A673 (cell line): ENCODE data around the gene CARTPT. TPM values are rescaled to one million over a fixed set of nuclear protein-coding genes. Genes with fewer than 3 reads are reported as not detected.

ENCODE experiments used
- BruUV-seq: library from RNA; stranded (reverse); fragments of 400-500 nt; replicated peaks from 2 replicates; lab custom pipeline; 2021; lab: Mats Ljungman, UMichigan
- CTCF ChIA-PET: fragments of 300-600 bp; sonication (Branson Sonifier 250); formaldehyde crosslinking; loops from one replicate; lab custom pipeline; 2022; ENCODE audit warnings: antibody characterized with exemption; lab: Charles Lee
- POLR2A ChIA-PET: fragments of 300-600 bp; sonication (Branson Sonifier 250); formaldehyde crosslinking; loops from one replicate; lab custom pipeline; 2022; ENCODE audit warnings: antibody characterized with exemption; ENCODE audit not compliant: low non-redundant PET; lab: Charles Lee
- DNase-seq: peaks from one replicate; pipeline ENCODE4 v3.0.0-alpha.2; 2015; ENCODE audit warnings: low spot score
- H3K27ac ChIP-seq: fragments of 200-600 bp; sonication (generic); 2 replicates; pipeline ENCODE4 v1.5.1; 2016; ENCODE audit warnings: mixed run types, low read depth, mild to moderate bottlenecking, mixed read lengths, antibody characterized with exemption, low read length; ENCODE audit not compliant: poor library complexity, severe bottlenecking
- H3K27me3 ChIP-seq: fragments of 200-600 bp; sonication (generic); replicated peaks from 2 replicates; pipeline ENCODE4 v1.6.1; 2017; ENCODE audit warnings: mixed run types, low read depth, mild to moderate bottlenecking, mixed read lengths, antibody characterized with exemption, low read length; ENCODE audit not compliant: insufficient read depth, poor library complexity
- H3K36me3 ChIP-seq: fragments of 200-600 bp; sonication (generic); 2 replicates; pipeline ENCODE4 v1.6.1; 2016; ENCODE audit warnings: mixed run types, mild to moderate bottlenecking, mixed read lengths, antibody characterized with exemption, low read length; ENCODE audit not compliant: insufficient read depth, poor library complexity, severe bottlenecking
- H3K4me1 ChIP-seq: fragments of 200-600 bp; sonication (generic); 2 replicates; pipeline ENCODE4 v1.6.1; 2017; ENCODE audit warnings: mixed run types, mild to moderate bottlenecking, mixed read lengths, antibody characterized with exemption, low read length; ENCODE audit not compliant: insufficient read depth, poor library complexity, severe bottlenecking
- H3K4me3 ChIP-seq: fragments of 200-600 bp; sonication (generic); 2 replicates; pipeline ENCODE4 v1.5.1; 2016; ENCODE audit warnings: low read depth, mixed run types, mild to moderate bottlenecking, mixed read lengths, low read length; ENCODE audit not compliant: poor library complexity, severe bottlenecking
- H3K9me3 ChIP-seq: fragments of 200-600 bp; sonication (generic); 2 replicates; pipeline ENCODE4 v1.6.1; 2016; ENCODE audit warnings: mixed run types, low read depth, mild to moderate bottlenecking, mixed read lengths, antibody characterized with exemption, low read length; ENCODE audit not compliant: poor library complexity, severe bottlenecking
- CTCF ChIP-seq: fragments of 300-800, 200-600 bp; sonication (generic); conservative IDR thresholded peaks from 2 replicates; pipeline ENCODE4 v1.5.1; 2017; ENCODE audit warnings: low read depth, mild to moderate bottlenecking, antibody characterized with exemption, low read length, moderate library complexity, mixed read lengths
- EZH2 ChIP-seq: fragments of 200-600 bp; sonication (generic); IDR thresholded peaks from 2 replicates; pipeline ENCODE4 v1.6.1; 2017; ENCODE audit warnings: borderline replicate concordance, low read depth, mild to moderate bottlenecking, mixed read lengths, antibody characterized with exemption, low read length; ENCODE audit not compliant: poor library complexity, severe bottlenecking
- intact Hi-C: fragments of 100-400 bp; cut with micrococcal nuclease; formaldehyde crosslinking; loops from one replicate; pipeline ENCODE4 v1.10.0; 2022; ENCODE audit not compliant: unreplicated experiment
- total RNA-seq: library from RNA; stranded (reverse); gene quantifications from 2 replicates; pipeline ENCODE4 v1.2.3, GENCODE V29; 2021

CARTPT gene
- total RNA-seq, 1 experiment from 2014 or later: not detected

- no TSS peak for BruUV-seq
- intact Hi-C loops: no loop called here
Observed at GRCh38 chr5:71738662-71739361, 19.7 kb downstream of the CARTPT start.

GRCh38 chr5:71740015-71740753 is 21.1 kb downstream of the CARTPT start:
- ChIA-PET CTCF (no interaction called here), POLR2A (no interaction called here)
- no TSS peak for BruUV-seq
- TF ChIP-seq EZH2: no peak
- no peak for TF ChIP-seq CTCF
- no peaks in the 10 kb centered on the region for H3K27me3 ChIP-seq
- H3K4me3 ChIP-seq: no peak overlapping the region
- H3K4me1 ChIP-seq: no peaks in the 10 kb centered on the region
- H3K9me3 ChIP-seq: no peaks in the 10 kb centered on the region
- intact Hi-C loops: no loop called here
- no peaks in the 10 kb centered on the region for H3K36me3 ChIP-seq
- no peak for DNase-seq
- no peak overlapping the region for H3K27ac ChIP-seq

More at GRCh38 chr5:71738662-71739361, 19.7 kb downstream of the CARTPT start:
- POLR2A ChIA-PET: no interaction called here
- DNase-seq: no peak
- TF ChIP-seq EZH2 (no peak), CTCF (no peak)
- Histone ChIP-seq H3K4me1 (no peaks in the 10 kb centered on the region), H3K27me3 (no peaks in the 10 kb centered on the region), H3K9me3 (no peaks in the 10 kb centered on the region), H3K36me3 (no peaks in the 10 kb centered on the region), H3K27ac (no peak overlapping the region), H3K4me3 (no peak overlapping the region)
- CTCF ChIA-PET: no interaction called here

GRCh38 chr5:71743155-71743554 is 24.1 kb downstream of the CARTPT start:
- intact Hi-C loops: no loop called here
- Histone ChIP-seq H3K36me3 (no peaks in the 10 kb centered on the region), H3K27ac (no peak overlapping the region), H3K4me3 (no peak overlapping the region), H3K4me1 (no peaks in the 10 kb centered on the region), H3K27me3 (no peaks in the 10 kb centered on the region), H3K9me3 (no peaks in the 10 kb centered on the region)
- DNase-seq: no peak
- no TSS peak for BruUV-seq
- ChIA-PET CTCF (interaction anchor here (0.7 kb wide), 1 partner anchor 35 kb away, joined by 4 read pairs; no protein-coding TSS in a partner anchor), POLR2A (no interaction called here)
- no peak for TF ChIP-seq EZH2
- TF ChIP-seq CTCF: no peak
